ENCODE data around the gene ANXA5. TPM values are rescaled to one million over a fixed set of nuclear protein-coding genes. Genes with fewer than 3 reads are reported as not detected.

The ANXA5 gene
- total and polyA plus RNA-seq, 12 donors: 209 to 654 (median 401) TPM

- H3K4me1 ChIP-seq (replicated peaks in 1 of 2): no peaks in the 10 kb centered on the region
- no peak overlapping the region for H3K27ac ChIP-seq
- no peak for TF ChIP-seq CTCF (IDR thresholded peaks at IDR 0.05)
- TF ChIP-seq POLR2A (IDR thresholded peaks at IDR 0.05): no peak
- H3K9me3 ChIP-seq (replicated peaks in 1 of 3): no peaks in the 10 kb centered on the region
- 52 to 68% (median 61%) methylated on average over 7 of the region's 7 CpGs for WGBS, 4 donors
- no peaks in the 10 kb centered on the region for H3K36me3 ChIP-seq (replicated peaks in 1 of 2)
- no peaks in the 10 kb centered on the region for H3K27me3 ChIP-seq
- intact Hi-C loops (cut with DNase I): no loop called here
- no peak overlapping the region for H3K4me3 ChIP-seq
- DNase-seq: no peak
Observed at GRCh38 chr4:121741751-121742150, 45.0 kb upstream of the ANXA5 start.

GRCh38 chr4:121740796-121741409, 44.1 kb upstream of the ANXA5 start:
- Histone ChIP-seq H3K4me3 (no peak overlapping the region), H3K27ac (no peak overlapping the region), H3K36me3 (replicated peaks in 1 of 2) (no peaks in the 10 kb centered on the region), H3K27me3 (no peaks in the 10 kb centered on the region), H3K4me1 (replicated peaks in 1 of 2) (no peaks in the 10 kb centered on the region), H3K9me3 (replicated peaks in 1 of 3) (no peaks in the 10 kb centered on the region)
- WGBS, 4 donors: 80 to 85% (median 81%) methylated on average over 12 of the region's 12 CpGs
- DNase-seq: no peak
- TF ChIP-seq POLR2A (IDR thresholded peaks at IDR 0.05) (no peak), CTCF (IDR thresholded peaks at IDR 0.05) (no peak)
- intact Hi-C loops (cut with DNase I): no loop called here

- no peaks in the 10 kb centered on the region for H3K9me3 ChIP-seq (replicated peaks in 1 of 3)
- H3K27ac ChIP-seq: peak overlapping the region in 2 of 5 donors; percentile 42 to 65
- TF ChIP-seq POLR2A (IDR thresholded peaks at IDR 0.05) (no peak), CTCF (IDR thresholded peaks at IDR 0.05) (no peak)
- no peaks in the 10 kb centered on the region for H3K27me3 ChIP-seq
- 54 to 71% (median 62%) methylated on average over 2 of the region's 2 CpGs for WGBS, 4 donors
- H3K4me3 ChIP-seq: no peak overlapping the region
- no peak for DNase-seq
- intact Hi-C loops (cut with DNase I): loop anchor here in 1 of 2 donors (5.0 kb wide), 1 partner anchor 367 kb away; no protein-coding TSS in a partner anchor
- H3K36me3 ChIP-seq (replicated peaks in 1 of 2): no peaks in the 10 kb centered on the region
- no peaks in the 10 kb centered on the region for H3K4me1 ChIP-seq (replicated peaks in 1 of 2)
Observed at GRCh38 chr4:121739575-121739974, 42.8 kb upstream of the ANXA5 start.

- intact Hi-C loops (cut with DNase I): loop anchor here in 1 of 2 donors (5.0 kb wide), 1 partner anchor 367 kb away; no protein-coding TSS in a partner anchor
- Histone ChIP-seq H3K9me3 (replicated peaks in 1 of 3) (no peaks in the 10 kb centered on the region), H3K4me3 (no peak overlapping the region), H3K4me1 (replicated peaks in 1 of 2) (no peaks in the 10 kb centered on the region), H3K27me3 (no peaks in the 10 kb centered on the region), H3K36me3 (replicated peaks in 1 of 2) (no peaks in the 10 kb centered on the region), H3K27ac (peak overlapping the region in 1 of 5 donors; percentile 65)
- peak in 3 of 7 donors; percentile 11 to 64 (median 30) for DNase-seq
- no peak for TF ChIP-seq CTCF (IDR thresholded peaks at IDR 0.05)
- TF ChIP-seq POLR2A (IDR thresholded peaks at IDR 0.05): no peak
- WGBS, 4 donors: 48 to 69% (median 53%) methylated on average over 2 of the region's 2 CpGs
Observed at GRCh38 chr4:121738780-121739535, 42.2 kb upstream of the ANXA5 start.
